IMR-90 (cell line): ENCODE data around the gene CDHR1. TPM values are rescaled to one million over a fixed set of nuclear protein-coding genes. Genes with fewer than 3 reads are reported as not detected.

Source experiments
- ATAC-seq: fragments of 200-7000 bp; cut with Tn5 transposase; 2 replicates; pipeline ENCODE4 v1.9.1; 2020; ENCODE audit warnings: low read depth, mild to moderate bottlenecking, moderate library complexity
- BruUV-seq: library from RNA; stranded (reverse); fragments of 400-500 nt; replicated peaks from 2 replicates; lab custom pipeline; 2021; lab: Mats Ljungman, UMichigan
- CTCF ChIA-PET: fragments of 300-600 bp; formaldehyde crosslinking; extraction: SDS; loops from one replicate; lab custom pipeline; 2021; ENCODE audit warnings: antibody characterized with exemption; lab: Yijun Ruan, JAX
- POLR2A ChIA-PET: fragments of 300-600 bp; sonication (Branson Sonifier 250); formaldehyde crosslinking; loops from one replicate; lab custom pipeline; 2022; ENCODE audit warnings: antibody characterized with exemption; ENCODE audit not compliant: unreplicated experiment; lab: Charles Lee
- DNase-seq: peaks from one replicate; pipeline ENCODE4 v3.0.0; 2013
- H2AFZ ChIP-seq: replicated peaks from 2 replicates; pipeline ENCODE3; 2013; ENCODE audit warnings: low read length, mild to moderate bottlenecking; ENCODE audit not compliant: poor library complexity
- H2AK5ac ChIP-seq: 2 replicates; pipeline ENCODE4 v1.6.1; 2013; ENCODE audit warnings: low read depth, low read length, inconsistent platforms
- H2AK9ac ChIP-seq: replicated peaks from 2 replicates; pipeline ENCODE3; 2013; ENCODE audit warnings: mild to moderate bottlenecking, low read depth, low read length, moderate library complexity; ENCODE audit not compliant: poor library complexity
- H2BK120ac ChIP-seq: 2 replicates; pipeline ENCODE4 v1.6.1; 2013; ENCODE audit warnings: low read depth, low read length, inconsistent platforms
- H2BK15ac ChIP-seq: 3 replicates; pipeline ENCODE4 v1.6.1; 2013; ENCODE audit warnings: low read depth, low read length, inconsistent platforms
- H2BK20ac ChIP-seq: 2 replicates; pipeline ENCODE4 v1.6.1; 2013; ENCODE audit warnings: low read depth, mild to moderate bottlenecking, inconsistent platforms, low read length, moderate library complexity
- H2BK5ac ChIP-seq: 2 replicates; pipeline ENCODE4 v1.6.1; 2013; ENCODE audit warnings: mild to moderate bottlenecking, low read depth, low read length, inconsistent platforms; ENCODE audit not compliant: poor library complexity, severe bottlenecking
- H3K14ac ChIP-seq: replicated peaks from 2 replicates; pipeline ENCODE4 v1.6.1; 2013; ENCODE audit warnings: low read depth, low read length, inconsistent platforms
- H3K18ac ChIP-seq: 2 replicates; pipeline ENCODE4 v1.6.1; 2013; ENCODE audit warnings: low read depth, low read length, control low read depth
- H3K23ac ChIP-seq: 2 replicates; pipeline ENCODE4 v1.6.1; 2013; ENCODE audit warnings: low read depth, low read length, inconsistent platforms
- H3K27ac ChIP-seq: 2 replicates; pipeline ENCODE4 v1.5.1; 2013; ENCODE audit warnings: mild to moderate bottlenecking, control low read depth, low read length; ENCODE audit not compliant: insufficient read depth
- H3K27me3 ChIP-seq: 2 replicates; pipeline ENCODE4 v1.6.1; 2013; ENCODE audit warnings: low read length; ENCODE audit not compliant: control insufficient read depth, insufficient read depth
- H3K36me3 ChIP-seq: 2 replicates; pipeline ENCODE4 v1.6.1; 2013; ENCODE audit warnings: low read length, mixed read lengths; ENCODE audit not compliant: control insufficient read depth, insufficient read depth
- H3K4ac ChIP-seq: 2 replicates; pipeline ENCODE4 v1.6.1; 2013; ENCODE audit warnings: low read depth, low read length, inconsistent platforms
- H3K4me1 ChIP-seq: 2 replicates; pipeline ENCODE4 v1.6.1; 2013; ENCODE audit warnings: low read length, mixed read lengths; ENCODE audit not compliant: control insufficient read depth, insufficient read depth
- H3K4me2 ChIP-seq: 2 replicates; pipeline ENCODE4 v1.6.1; 2013; ENCODE audit warnings: low read depth, mild to moderate bottlenecking, control low read depth, low read length, moderate library complexity
- H3K4me3 ChIP-seq: 2 replicates; pipeline ENCODE4 v1.5.1; 2013; ENCODE audit warnings: low read depth, mild to moderate bottlenecking, control low read depth, low read length, moderate library complexity; ENCODE audit not compliant: insufficient read depth
- H3K56ac ChIP-seq: 2 replicates; pipeline ENCODE4 v1.6.1; 2013; ENCODE audit warnings: low read length, inconsistent platforms; ENCODE audit not compliant: insufficient read depth; ENCODE audit errors: extremely low read depth
- H3K79me1 ChIP-seq, 2 experiments: 2 replicates each; pipeline ENCODE4 v1.6.1; 2013; ENCODE audit warnings: low read length in 2 of 2, inconsistent platforms in 1 of 2, low read depth in 1 of 2
- H3K9ac ChIP-seq: 2 replicates; pipeline ENCODE4 v1.6.1; 2013; ENCODE audit warnings: low read depth, low read length, control low read depth
- H3K9me1 ChIP-seq: 2 replicates; pipeline ENCODE4 v1.6.1; 2013; ENCODE audit warnings: low read length, inconsistent platforms; ENCODE audit not compliant: insufficient read depth
- H3K9me3 ChIP-seq: 2 replicates; pipeline ENCODE4 v1.6.1; 2013; ENCODE audit warnings: low read length; ENCODE audit not compliant: control insufficient read depth, insufficient read depth
- H4K20me1 ChIP-seq: 2 replicates; pipeline ENCODE4 v1.6.1; 2013; ENCODE audit warnings: low read length, inconsistent platforms; ENCODE audit not compliant: insufficient read depth
- H4K5ac ChIP-seq: 2 replicates; pipeline ENCODE4 v1.6.1; 2013; ENCODE audit warnings: mild to moderate bottlenecking, low read depth, low read length, control low read depth
- H4K8ac ChIP-seq, 2 experiments: 2 replicates each; pipeline ENCODE4 v1.6.1; 2013; ENCODE audit warnings: low read depth in 2 of 2, low read length in 2 of 2, control low read depth in 1 of 2, inconsistent platforms in 1 of 2
- H4K91ac ChIP-seq: 2 replicates; pipeline ENCODE4 v1.6.1; 2013; ENCODE audit warnings: low read depth, low read length, inconsistent platforms; ENCODE audit not compliant: insufficient read depth
- BHLHE40 ChIP-seq: fragments of 150-350 bp; IDR thresholded peaks from 2 replicates; pipeline ENCODE4 v1.6.1; 2016; ENCODE audit warnings: mild to moderate bottlenecking, low read depth, low read length
- FOS ChIP-seq: fragments of 150-350 bp; IDR thresholded peaks from 2 replicates; pipeline ENCODE4 v1.6.1; 2016; ENCODE audit warnings: low read depth, low read length
- MAFK ChIP-seq: IDR thresholded peaks from 2 replicates; pipeline ENCODE4 v1.6.1; 2012; ENCODE audit warnings: low read depth, low read length, improper control_type of control experiment
- MXI1 ChIP-seq: IDR thresholded peaks from 2 replicates; pipeline ENCODE4 v1.6.1; 2012; ENCODE audit warnings: low read depth, mild to moderate bottlenecking, low read length, moderate library complexity, borderline replicate concordance
- NFE2L2 ChIP-seq: fragments of 150-350 bp; IDR thresholded peaks from 2 replicates; pipeline ENCODE4 v1.6.1; 2016; ENCODE audit warnings: low read depth, mild to moderate bottlenecking, low read length
- dilution Hi-C: fragments of 300-500 bp; cut with HindIII; formaldehyde crosslinking; loops from one replicate; pipeline ENCODE4 v1.14.3; 2018; ENCODE audit warnings: low sequenced_read_pairs; ENCODE audit not compliant: unreplicated experiment
- in situ Hi-C: fragments of 300-500 bp; cut with MboI; formaldehyde crosslinking; loops from 3 replicates; pipeline ENCODE4 v1.14.3; 2019; ENCODE audit warnings: low sequenced_read_pairs, inconsistent platforms, mixed read lengths
- intact Hi-C: fragments of 100-400 bp; cut with micrococcal nuclease; formaldehyde crosslinking; loops from 2 replicates; pipeline ENCODE4 v1.10.0; 2022
- polyA plus RNA-seq, 3 experiments: library from polyadenylated mRNA; depleted of rRNA; stranded (reverse); fragments of >200 nt; gene quantifications; 2 replicates each; pipeline ENCODE4 v1.2.3, GENCODE V29; 2012; ENCODE audit warnings: low replicate concordance in 1 of 3
- total RNA-seq: library from RNA; depleted of rRNA; stranded (reverse); fragments of >200 nt; gene quantifications from 2 replicates; pipeline ENCODE4 v1.2.3, GENCODE V29; 2012
- TF ChIP-seq, protein P1 (sequence below): fragments of 150-350 bp; IDR thresholded peaks from 2 replicates; pipeline ENCODE4 v1.6.1; 2016; ENCODE audit warnings: low read depth, mild to moderate bottlenecking, low read length, moderate library complexity, borderline replicate concordance
- TF ChIP-seq, protein P2 (sequence below): conservative IDR thresholded peaks from 2 replicates; pipeline ENCODE4 v1.5.1; 2012; ENCODE audit warnings: mild to moderate bottlenecking, low read depth, low read length, improper control_type of control experiment

Gene CDHR1
- total and polyA plus RNA-seq, 2 of the 4 experiments (the other 2 are of a cell fraction), result not detected

DNA sequence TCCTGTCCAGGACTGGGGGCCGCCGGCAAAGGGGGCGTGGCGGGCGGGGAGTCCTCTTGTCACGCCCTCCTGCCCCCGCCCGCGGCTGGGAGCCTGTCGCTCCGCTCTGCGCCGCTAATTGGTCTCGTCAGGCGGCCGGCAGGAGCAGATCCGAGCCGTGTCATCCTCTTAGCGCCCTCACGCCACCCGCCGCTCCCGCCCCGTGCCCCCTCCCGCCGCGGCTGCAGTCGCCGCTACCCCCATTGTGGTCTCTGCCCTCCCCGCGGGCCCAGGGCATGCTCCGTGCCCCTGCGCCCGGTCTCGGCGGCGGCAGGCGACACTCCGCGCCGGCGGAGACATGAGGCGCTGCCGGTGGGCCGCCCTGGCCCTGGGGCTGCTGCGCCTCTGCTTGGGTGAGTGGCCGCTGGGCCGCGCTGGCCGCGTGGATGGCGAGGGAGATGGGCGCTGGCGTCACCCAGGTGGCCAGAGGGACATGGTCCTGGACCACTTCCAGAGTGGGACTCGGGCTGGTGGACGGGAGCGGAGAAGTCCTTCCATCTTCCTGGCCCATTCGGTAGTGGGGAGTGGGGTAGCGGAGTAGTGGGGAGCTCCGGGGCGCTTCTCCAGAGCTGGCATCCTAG is at the start of gene CDHR1 (continued):
- TF ChIP-seq FOS, result no peak
- no peak for TF ChIP-seq BHLHE40

DNA sequence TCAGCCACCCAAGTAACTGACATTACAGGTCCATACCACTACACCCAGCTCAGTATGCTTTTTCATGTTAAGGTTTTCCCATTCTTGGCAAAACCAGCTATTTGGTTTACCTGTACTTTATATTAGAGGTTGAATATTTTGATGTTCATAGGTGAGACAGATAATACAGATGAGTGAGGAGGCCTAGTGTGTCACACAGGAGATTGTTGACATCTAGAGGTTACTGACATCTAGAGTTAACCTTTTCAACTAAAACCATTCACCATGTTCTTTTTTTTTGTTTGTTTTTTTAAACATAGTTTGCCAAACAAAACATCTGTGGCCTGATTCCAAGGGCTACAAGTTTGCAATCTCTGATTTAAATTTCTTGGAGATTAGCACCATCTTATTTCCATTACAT is 47.0 kb upstream of the CDHR1 start:
- BruUV-seq, result no TSS peak
- intact Hi-C loops, result loop anchor here (5.0 to 10.0 kb wide), 2 partner anchors 60 to 107 kb away; no protein-coding TSS in a partner anchor

More for the DNA sequence above, 47.0 kb upstream of the CDHR1 start:
- no peak overlapping the region for H3K56ac ChIP-seq
- H2BK15ac ChIP-seq, result no peak overlapping the region
- CTCF ChIA-PET, result interaction anchor here (1.0 to 1.9 kb wide), 5 partner anchors 9 to 390 kb away, joined by 3 to 11 read pairs (median 7); partner anchors contain the start of gene GHITM
- H3K9me1 ChIP-seq, result no peaks in the 10 kb centered on the region
- DNase-seq (no peak), ATAC-seq (no peak)
- H4K5ac ChIP-seq, result no peak overlapping the region
- H3K9ac ChIP-seq, result no peak overlapping the region
- H3K14ac ChIP-seq, result no peak overlapping the region
- no peak overlapping the region for H2BK5ac ChIP-seq
- no peak overlapping the region for H4K8ac ChIP-seq
- H2BK20ac ChIP-seq, result no peak overlapping the region
- H3K36me3 ChIP-seq, result peaks cover 31% of the 10 kb centered on the region
- H4K91ac ChIP-seq, result no peak overlapping the region
- no peak overlapping the region for H2AK5ac ChIP-seq
- H2BK120ac ChIP-seq, result no peak overlapping the region
- no peaks in the 10 kb centered on the region for H4K20me1 ChIP-seq
- POLR2A ChIA-PET, result no interaction called here
- dilution Hi-C loops, result no loop called here
- no peaks in the 10 kb centered on the region for H3K9me3 ChIP-seq
- no peak overlapping the region for H3K23ac ChIP-seq
- in situ Hi-C loops, result loop anchor here (10.0 kb wide), 1 partner anchor 387 kb away; no protein-coding TSS in a partner anchor
- no peak overlapping the region for H3K18ac ChIP-seq
- no peak overlapping the region for H3K27ac ChIP-seq
- no peak overlapping the region for H2AK9ac ChIP-seq
- no peak for TF ChIP-seq NFE2L2
- TF ChIP-seq, protein P1, sequence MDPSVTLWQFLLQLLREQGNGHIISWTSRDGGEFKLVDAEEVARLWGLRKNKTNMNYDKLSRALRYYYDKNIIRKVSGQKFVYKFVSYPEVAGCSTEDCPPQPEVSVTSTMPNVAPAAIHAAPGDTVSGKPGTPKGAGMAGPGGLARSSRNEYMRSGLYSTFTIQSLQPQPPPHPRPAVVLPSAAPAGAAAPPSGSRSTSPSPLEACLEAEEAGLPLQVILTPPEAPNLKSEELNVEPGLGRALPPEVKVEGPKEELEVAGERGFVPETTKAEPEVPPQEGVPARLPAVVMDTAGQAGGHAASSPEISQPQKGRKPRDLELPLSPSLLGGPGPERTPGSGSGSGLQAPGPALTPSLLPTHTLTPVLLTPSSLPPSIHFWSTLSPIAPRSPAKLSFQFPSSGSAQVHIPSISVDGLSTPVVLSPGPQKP, result no peak
- TF ChIP-seq MXI1, result no peak
- TF ChIP-seq MAFK, result no peak
- TF ChIP-seq, protein P2, sequence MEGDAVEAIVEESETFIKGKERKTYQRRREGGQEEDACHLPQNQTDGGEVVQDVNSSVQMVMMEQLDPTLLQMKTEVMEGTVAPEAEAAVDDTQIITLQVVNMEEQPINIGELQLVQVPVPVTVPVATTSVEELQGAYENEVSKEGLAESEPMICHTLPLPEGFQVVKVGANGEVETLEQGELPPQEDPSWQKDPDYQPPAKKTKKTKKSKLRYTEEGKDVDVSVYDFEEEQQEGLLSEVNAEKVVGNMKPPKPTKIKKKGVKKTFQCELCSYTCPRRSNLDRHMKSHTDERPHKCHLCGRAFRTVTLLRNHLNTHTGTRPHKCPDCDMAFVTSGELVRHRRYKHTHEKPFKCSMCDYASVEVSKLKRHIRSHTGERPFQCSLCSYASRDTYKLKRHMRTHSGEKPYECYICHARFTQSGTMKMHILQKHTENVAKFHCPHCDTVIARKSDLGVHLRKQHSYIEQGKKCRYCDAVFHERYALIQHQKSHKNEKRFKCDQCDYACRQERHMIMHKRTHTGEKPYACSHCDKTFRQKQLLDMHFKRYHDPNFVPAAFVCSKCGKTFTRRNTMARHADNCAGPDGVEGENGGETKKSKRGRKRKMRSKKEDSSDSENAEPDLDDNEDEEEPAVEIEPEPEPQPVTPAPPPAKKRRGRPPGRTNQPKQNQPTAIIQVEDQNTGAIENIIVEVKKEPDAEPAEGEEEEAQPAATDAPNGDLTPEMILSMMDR, result no peak
- H3K27me3 ChIP-seq, result no peaks in the 10 kb centered on the region
- no peaks in the 10 kb centered on the region for H3K4me1 ChIP-seq
- H2AFZ ChIP-seq, result no peak overlapping the region
- H3K79me1 ChIP-seq, result peaks cover 0 to 4% of the 10 kb centered on the region in 2 experiments; a peak in 1 of 4 replicates
- H3K4me2 ChIP-seq, result no peak overlapping the region
- H3K4ac ChIP-seq, result no peak overlapping the region
- no peak overlapping the region for H3K4me3 ChIP-seq
